K562 (cell line): ENCODE data around the gene CDCP1. TPM values are rescaled to one million over a fixed set of nuclear protein-coding genes. Genes with fewer than 3 reads are reported as not detected.

Source experiments
- NELFE ChIP-seq: IDR thresholded peaks from 2 replicates; pipeline ENCODE4 v1.6.1; 2011; ENCODE audit warnings: mild to moderate bottlenecking; ENCODE audit not compliant: insufficient read depth, insufficient read length
- NFXL1 ChIP-seq: fragments of 450-650 bp; formaldehyde crosslinking; IDR thresholded peaks from 2 replicates; pipeline ENCODE4 v1.4.0; 2021; ENCODE audit warnings: mild to moderate bottlenecking
- TGIF2 ChIP-seq: sonication (generic); formaldehyde crosslinking; IDR thresholded peaks from 2 replicates; pipeline ENCODE4 v1.8.1; 2022; ENCODE audit warnings: mild to moderate bottlenecking, missing genetic modification reagents, moderate library complexity
- ZNF133 ChIP-seq: fragments of 250-450 bp; sonication (Bioruptor Pico); IDR thresholded peaks from 2 replicates; pipeline ENCODE4 v1.4.0; 2020; ENCODE audit warnings: mild to moderate bottlenecking
- polyA plus RNA-seq, 8 experiments: library from polyadenylated mRNA; depleted of rRNA in 4 of 8; stranded (reverse) in 5 of 8; unstranded in 3 of 8; fragments of >200 nt; fragmentation: Nextera tagmentation in 2 of 8; fragmentation: Illumina TruSeq in 1 of 8; extraction: Ambion mirVana in 2 of 8; extraction: Trizol in 1 of 8; gene quantifications; 2 replicates each; pipeline versions ENCODE4 v1.2.1 to v1.2.3, GENCODE V29; 2011 to 2014; ENCODE audit warnings: inconsistent platforms in 1 of 8, missing spikeins in 1 of 8
- total RNA-seq, 7 experiments: library from RNA; depleted of rRNA in 6 of 7; stranded (reverse); fragments of >200 nt in 6 of 7; fragmentation: Illumina TruSeq in 2 of 7; extraction: Trizol in 2 of 7; gene quantifications; 2 replicates each; pipeline versions ENCODE4 v1.2.1 to v1.2.3, GENCODE V29; 2011 to 2021; ENCODE audit warnings: low replicate concordance in 1 of 7
- TF ChIP-seq, protein P1 (sequence below): sonication (generic); formaldehyde crosslinking; IDR thresholded peaks from 2 replicates; pipeline ENCODE4 v1.8.1; 2023; ENCODE audit warnings: missing genetic modification reagents, mild to moderate bottlenecking, borderline replicate concordance
- TF ChIP-seq, protein P2 (sequence below): fragments of 450-650 bp; IDR thresholded peaks from 2 replicates; pipeline ENCODE4 v1.6.1; 2016; ENCODE audit warnings: low read depth
- TF ChIP-seq, protein P3 (sequence below): fragments of 450-650 bp; IDR thresholded peaks from 2 replicates; pipeline ENCODE4 v1.6.1; 2017; ENCODE audit warnings: antibody characterized with exemption
- TF ChIP-seq, protein P4 (sequence below), 2 experiments: fragments of 450-650 bp; conservative IDR thresholded peaks; 2 replicates each; pipeline ENCODE4 v1.6.1; 2017; ENCODE audit warnings: mild to moderate bottlenecking in 2 of 2, moderate library complexity in 2 of 2

The CDCP1 gene
- total and polyA plus RNA-seq, 9 of the 15 experiments (the other 6 are each of a cell fraction or from before 2014, with no cell fraction given) = 3.9 to 16.4 (median 5.2) TPM

DNA sequence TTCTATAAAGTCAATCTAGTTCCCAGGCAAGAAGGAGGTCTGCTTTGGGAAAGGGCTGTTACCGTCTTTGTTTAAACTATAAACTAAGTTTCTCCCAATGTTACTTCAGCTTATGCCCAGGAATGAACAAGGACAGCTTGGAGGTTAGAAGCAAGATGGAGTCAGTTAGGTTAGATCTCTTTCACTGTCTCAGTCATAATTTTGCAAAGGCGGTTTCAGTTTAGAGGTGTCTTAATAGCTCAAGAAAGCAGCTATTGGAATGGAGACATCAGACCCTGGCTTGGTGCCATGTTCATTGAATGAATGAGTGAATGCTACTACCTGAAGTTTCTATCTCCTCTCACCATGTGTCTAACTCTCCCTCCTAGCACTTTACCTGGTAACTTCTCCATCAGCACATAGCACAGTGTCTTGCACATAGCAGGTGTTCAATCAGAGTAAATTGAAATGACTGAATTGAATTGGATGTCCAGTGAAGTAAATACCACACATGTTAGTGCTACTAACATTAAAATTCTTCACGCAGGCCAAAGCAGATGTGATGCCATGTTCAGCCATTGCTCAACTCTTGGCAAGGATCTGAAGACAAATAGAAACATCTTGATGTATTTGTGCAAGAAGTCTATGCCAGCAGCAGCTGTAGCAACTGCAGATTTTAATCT is 91.9 kb downstream of the CDCP1 start (continued):
- TF ChIP-seq, protein P1, sequence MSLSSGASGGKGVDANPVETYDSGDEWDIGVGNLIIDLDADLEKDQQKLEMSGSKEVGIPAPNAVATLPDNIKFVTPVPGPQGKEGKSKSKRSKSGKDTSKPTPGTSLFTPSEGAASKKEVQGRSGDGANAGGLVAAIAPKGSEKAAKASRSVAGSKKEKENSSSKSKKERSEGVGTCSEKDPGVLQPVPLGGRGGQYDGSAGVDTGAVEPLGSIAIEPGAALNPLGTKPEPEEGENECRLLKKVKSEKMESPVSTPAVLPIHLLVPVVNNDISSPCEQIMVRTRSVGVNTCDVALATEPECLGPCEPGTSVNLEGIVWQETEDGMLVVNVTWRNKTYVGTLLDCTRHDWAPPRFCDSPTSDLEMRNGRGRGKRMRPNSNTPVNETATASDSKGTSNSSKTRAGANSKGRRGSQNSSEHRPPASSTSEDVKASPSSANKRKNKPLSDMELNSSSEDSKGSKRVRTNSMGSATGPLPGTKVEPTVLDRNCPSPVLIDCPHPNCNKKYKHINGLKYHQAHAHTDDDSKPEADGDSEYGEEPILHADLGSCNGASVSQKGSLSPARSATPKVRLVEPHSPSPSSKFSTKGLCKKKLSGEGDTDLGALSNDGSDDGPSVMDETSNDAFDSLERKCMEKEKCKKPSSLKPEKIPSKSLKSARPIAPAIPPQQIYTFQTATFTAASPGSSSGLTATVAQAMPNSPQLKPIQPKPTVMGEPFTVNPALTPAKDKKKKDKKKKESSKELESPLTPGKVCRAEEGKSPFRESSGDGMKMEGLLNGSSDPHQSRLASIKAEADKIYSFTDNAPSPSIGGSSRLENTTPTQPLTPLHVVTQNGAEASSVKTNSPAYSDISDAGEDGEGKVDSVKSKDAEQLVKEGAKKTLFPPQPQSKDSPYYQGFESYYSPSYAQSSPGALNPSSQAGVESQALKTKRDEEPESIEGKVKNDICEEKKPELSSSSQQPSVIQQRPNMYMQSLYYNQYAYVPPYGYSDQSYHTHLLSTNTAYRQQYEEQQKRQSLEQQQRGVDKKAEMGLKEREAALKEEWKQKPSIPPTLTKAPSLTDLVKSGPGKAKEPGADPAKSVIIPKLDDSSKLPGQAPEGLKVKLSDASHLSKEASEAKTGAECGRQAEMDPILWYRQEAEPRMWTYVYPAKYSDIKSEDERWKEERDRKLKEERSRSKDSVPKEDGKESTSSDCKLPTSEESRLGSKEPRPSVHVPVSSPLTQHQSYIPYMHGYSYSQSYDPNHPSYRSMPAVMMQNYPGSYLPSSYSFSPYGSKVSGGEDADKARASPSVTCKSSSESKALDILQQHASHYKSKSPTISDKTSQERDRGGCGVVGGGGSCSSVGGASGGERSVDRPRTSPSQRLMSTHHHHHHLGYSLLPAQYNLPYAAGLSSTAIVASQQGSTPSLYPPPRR (CRISPR knock-in tag) = no peak
- TF ChIP-seq NELFE (no peak), ZNF133 (CRISPR knock-in tag) (peak; percentile 88), TGIF2 (CRISPR knock-in tag) (no peak), NFXL1 (CRISPR knock-in tag) (peak; percentile 95)
- TF ChIP-seq, protein P2, sequence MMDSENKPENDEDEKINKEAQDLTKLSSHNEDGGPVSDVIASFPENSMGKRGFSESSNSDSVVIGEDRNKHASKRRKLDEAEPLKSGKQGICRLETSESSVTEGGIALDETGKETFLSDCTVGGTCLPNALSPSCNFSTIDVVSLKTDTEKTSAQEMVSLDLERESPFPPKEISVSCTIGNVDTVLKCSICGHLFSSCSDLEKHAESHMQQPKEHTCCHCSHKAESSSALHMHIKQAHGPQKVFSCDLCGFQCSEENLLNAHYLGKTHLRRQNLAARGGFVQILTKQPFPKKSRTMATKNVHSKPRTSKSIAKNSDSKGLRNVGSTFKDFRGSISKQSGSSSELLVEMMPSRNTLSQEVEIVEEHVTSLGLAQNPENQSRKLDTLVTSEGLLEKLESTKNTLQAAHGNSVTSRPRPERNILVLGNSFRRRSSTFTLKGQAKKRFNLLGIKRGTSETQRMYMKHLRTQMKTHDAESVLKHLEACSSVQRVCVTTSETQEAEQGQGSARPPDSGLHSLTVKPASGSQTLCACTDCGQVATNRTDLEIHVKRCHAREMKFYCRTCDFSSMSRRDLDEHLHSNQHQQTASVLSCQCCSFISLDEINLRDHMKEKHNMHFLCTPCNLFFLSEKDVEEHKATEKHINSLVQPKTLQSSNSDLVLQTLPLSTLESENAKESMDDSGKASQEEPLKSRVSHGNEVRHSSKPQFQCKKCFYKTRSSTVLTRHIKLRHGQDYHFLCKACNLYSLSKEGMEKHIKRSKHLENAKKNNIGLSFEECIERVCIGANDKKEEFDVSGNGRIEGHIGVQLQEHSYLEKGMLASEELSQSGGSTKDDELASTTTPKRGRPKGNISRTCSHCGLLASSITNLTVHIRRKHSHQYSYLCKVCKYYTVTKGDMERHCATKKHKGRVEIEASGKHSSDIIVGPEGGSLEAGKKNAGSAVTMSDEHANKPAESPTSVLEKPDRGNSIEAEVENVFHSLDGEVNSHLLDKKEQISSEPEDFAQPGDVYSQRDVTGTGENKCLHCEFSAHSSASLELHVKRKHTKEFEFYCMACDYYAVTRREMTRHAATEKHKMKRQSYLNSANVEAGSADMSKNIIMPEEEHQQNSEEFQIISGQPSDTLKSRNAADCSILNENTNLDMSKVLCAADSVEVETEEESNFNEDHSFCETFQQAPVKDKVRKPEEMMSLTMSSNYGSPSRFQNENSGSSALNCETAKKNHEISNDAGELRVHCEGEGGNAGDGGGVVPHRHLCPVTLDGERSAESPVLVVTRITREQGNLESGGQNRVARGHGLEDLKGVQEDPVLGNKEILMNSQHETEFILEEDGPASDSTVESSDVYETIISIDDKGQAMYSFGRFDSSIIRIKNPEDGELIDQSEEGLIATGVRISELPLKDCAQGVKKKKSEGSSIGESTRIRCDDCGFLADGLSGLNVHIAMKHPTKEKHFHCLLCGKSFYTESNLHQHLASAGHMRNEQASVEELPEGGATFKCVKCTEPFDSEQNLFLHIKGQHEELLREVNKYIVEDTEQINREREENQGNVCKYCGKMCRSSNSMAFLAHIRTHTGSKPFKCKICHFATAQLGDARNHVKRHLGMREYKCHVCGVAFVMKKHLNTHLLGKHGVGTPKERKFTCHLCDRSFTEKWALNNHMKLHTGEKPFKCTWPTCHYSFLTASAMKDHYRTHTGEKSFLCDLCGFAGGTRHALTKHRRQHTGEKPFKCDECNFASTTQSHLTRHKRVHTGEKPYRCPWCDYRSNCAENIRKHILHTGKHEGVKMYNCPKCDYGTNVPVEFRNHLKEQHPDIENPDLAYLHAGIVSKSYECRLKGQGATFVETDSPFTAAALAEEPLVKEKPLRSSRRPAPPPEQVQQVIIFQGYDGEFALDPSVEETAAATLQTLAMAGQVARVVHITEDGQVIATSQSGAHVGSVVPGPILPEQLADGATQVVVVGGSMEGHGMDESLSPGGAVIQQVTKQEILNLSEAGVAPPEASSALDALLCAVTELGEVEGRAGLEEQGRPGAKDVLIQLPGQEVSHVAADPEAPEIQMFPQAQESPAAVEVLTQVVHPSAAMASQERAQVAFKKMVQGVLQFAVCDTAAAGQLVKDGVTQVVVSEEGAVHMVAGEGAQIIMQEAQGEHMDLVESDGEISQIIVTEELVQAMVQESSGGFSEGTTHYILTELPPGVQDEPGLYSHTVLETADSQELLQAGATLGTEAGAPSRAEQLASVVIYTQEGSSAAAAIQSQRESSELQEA = no peak
- TF ChIP-seq, protein P3, sequence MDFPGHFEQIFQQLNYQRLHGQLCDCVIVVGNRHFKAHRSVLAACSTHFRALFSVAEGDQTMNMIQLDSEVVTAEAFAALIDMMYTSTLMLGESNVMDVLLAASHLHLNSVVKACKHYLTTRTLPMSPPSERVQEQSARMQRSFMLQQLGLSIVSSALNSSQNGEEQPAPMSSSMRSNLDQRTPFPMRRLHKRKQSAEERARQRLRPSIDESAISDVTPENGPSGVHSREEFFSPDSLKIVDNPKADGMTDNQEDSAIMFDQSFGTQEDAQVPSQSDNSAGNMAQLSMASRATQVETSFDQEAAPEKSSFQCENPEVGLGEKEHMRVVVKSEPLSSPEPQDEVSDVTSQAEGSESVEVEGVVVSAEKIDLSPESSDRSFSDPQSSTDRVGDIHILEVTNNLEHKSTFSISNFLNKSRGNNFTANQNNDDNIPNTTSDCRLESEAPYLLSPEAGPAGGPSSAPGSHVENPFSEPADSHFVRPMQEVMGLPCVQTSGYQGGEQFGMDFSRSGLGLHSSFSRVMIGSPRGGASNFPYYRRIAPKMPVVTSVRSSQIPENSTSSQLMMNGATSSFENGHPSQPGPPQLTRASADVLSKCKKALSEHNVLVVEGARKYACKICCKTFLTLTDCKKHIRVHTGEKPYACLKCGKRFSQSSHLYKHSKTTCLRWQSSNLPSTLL = no peak
- TF ChIP-seq, protein P4, sequence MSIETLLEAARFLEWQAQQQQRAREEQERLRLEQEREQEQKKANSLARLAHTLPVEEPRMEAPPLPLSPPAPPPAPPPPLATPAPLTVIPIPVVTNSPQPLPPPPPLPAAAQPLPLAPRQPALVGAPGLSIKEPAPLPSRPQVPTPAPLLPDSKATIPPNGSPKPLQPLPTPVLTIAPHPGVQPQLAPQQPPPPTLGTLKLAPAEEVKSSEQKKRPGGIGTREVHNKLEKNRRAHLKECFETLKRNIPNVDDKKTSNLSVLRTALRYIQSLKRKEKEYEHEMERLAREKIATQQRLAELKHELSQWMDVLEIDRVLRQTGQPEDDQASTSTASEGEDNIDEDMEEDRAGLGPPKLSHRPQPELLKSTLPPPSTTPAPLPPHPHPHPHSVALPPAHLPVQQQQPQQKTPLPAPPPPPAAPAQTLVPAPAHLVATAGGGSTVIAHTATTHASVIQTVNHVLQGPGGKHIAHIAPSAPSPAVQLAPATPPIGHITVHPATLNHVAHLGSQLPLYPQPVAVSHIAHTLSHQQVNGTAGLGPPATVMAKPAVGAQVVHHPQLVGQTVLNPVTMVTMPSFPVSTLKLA (conservative IDR thresholded peaks at IDR 0.05) = no peak
